GM12891 (cell line): ENCODE data around the gene TNPO1.

ENCODE experiments used
- POLR2A ChIP-seq: IDR thresholded peaks from 2 replicates; pipeline ENCODE4 v1.6.1; 2011; ENCODE audit warnings: low read depth, low read length, control low read depth
- POLR2AphosphoS5 ChIP-seq: IDR thresholded peaks from 2 replicates; pipeline ENCODE4 v1.6.1; 2011; ENCODE audit warnings: low read depth, low read length, control low read depth
- POU2F2 ChIP-seq: IDR thresholded peaks from 2 replicates; pipeline ENCODE4 v1.6.1; 2011; ENCODE audit warnings: low read depth, mild to moderate bottlenecking, control low read depth, low read length, moderate library complexity
- SPI1 ChIP-seq: IDR thresholded peaks from 2 replicates; pipeline ENCODE4 v1.6.1; 2011; ENCODE audit warnings: low read depth, low read length, control low read depth
- TAF1 ChIP-seq: IDR thresholded peaks from 2 replicates; pipeline ENCODE4 v1.6.1; 2011; ENCODE audit warnings: low read depth, low read length, control low read depth

DNA sequence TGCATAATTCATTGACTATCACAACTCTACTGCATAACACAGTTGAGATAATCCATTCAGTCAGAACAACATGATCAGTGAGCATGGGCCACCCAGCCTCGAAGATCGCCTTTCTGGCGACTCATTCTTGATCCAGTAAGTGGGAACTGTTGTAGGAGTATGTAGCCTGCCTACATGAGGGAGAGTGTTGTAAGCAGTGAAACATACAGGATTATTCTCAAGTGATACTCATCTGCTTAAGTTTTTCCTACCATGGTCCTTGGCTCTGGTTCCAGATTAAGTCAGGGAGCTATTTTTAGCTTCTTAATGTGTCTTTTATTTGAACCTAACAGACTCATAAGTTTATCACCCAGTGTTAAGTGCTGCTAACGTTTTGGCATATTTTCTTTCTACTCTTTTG lies 44.0 kb downstream of the TNPO1 start:
- no peak for TF ChIP-seq POLR2AphosphoS5
- no peak for TF ChIP-seq POLR2A
- no peak for TF ChIP-seq TAF1
- TF ChIP-seq POU2F2, result no peak
- no peak for TF ChIP-seq SPI1
